HG03354 (cell line): ENCODE results near the gene TMEM35B.
"Not testable (repeated sequence)": the region's sequence is repeated elsewhere in the genome, so short reads cannot be mapped to it uniquely, and the experiment has no call there.

Experiments used
- ATAC-seq: cut with Tn5 transposase; IDR thresholded peaks from one replicate; pipeline ENCODE4 v1.9.1; 2021; ENCODE audit warnings: mild to moderate bottlenecking; ENCODE audit not compliant: unreplicated experiment, poor library complexity, severe bottlenecking

The TMEM35B gene

GRCh38 chr1:34984793-34985608, at the start of gene TMEM35B:
TMEM35B (minus strand) TSS chr1:34985347; CDS start chr1:34985305, 42 bp downstream.
- ATAC-seq = peak; percentile 84

- no peak for ATAC-seq
These were observed 48.2 kb upstream of the TMEM35B start for GRCh38 chr1:35033346-35033745.

GRCh38 chr1:35032384-35032739, 47.2 kb upstream of the TMEM35B start:
- no peak for ATAC-seq

GRCh38 chr1:35030756-35031446, 45.8 kb upstream of the TMEM35B start:
- peak; percentile 41 for ATAC-seq

GRCh38 chr1:35030338-35030737, 45.2 kb upstream of the TMEM35B start:
- no peak for ATAC-seq

- ATAC-seq = no peak
These were observed 44.6 kb upstream of the TMEM35B start for GRCh38 chr1:35029761-35030160.

- no peak for ATAC-seq
These were observed 31.3 kb upstream of the TMEM35B start for GRCh38 chr1:35016406-35016805.

GRCh38 chr1:35014486-35014885, 29.3 kb upstream of the TMEM35B start:
- ATAC-seq = no peak

- no peak for ATAC-seq
These were observed 20.6 kb upstream of the TMEM35B start for GRCh38 chr1:35005711-35006110.

- no peak for ATAC-seq
These were observed 16.6 kb upstream of the TMEM35B start for GRCh38 chr1:35001743-35002142.

- ATAC-seq = no peak
These were observed 9.7 kb upstream of the TMEM35B start for GRCh38 chr1:34994878-34995277.

- ATAC-seq = no peak
These were observed 3.4 kb upstream of the TMEM35B start for GRCh38 chr1:34988581-34988980.

GRCh38 chr1:34988147-34988546, 3.0 kb upstream of the TMEM35B start:
- no peak for ATAC-seq

GRCh38 chr1:34987018-34987417, 1.9 kb upstream of the TMEM35B start:
- no peak for ATAC-seq

GRCh38 chr1:34985609-34985904, 410 bp upstream of the TMEM35B start:
- not testable (repeated sequence) for ATAC-seq

GRCh38 chr1:34984435-34984792, 733 bp downstream of the TMEM35B start:
- no peak for ATAC-seq

- ATAC-seq = no peak
These were observed 1.3 kb downstream of the TMEM35B start for GRCh38 chr1:34983700-34984355.

GRCh38 chr1:34982820-34983376, 2.2 kb downstream of the TMEM35B start:
- no peak for ATAC-seq

- ATAC-seq = no peak
These were observed 4.4 kb downstream of the TMEM35B start for GRCh38 chr1:34980715-34981114.

GRCh38 chr1:34978921-34979320, 6.2 kb downstream of the TMEM35B start:
- ATAC-seq = no peak

GRCh38 chr1:34977858-34978257, 7.3 kb downstream of the TMEM35B start:
- ATAC-seq = no peak
